Measurements from ENCODE around the gene FLT1.
A peak's percentile ranks its signal among the peaks of the same experiment; 100 is the strongest.

FLT1 gene

GRCh38 chr13:28452755-28453154 lies 42.2 kb downstream of the FLT1 start:
- DNase-seq = no peak

GRCh38 chr13:28451482-28452217 lies 43.3 kb downstream of the FLT1 start:
- DNase-seq = peak; percentile 30

DNA sequence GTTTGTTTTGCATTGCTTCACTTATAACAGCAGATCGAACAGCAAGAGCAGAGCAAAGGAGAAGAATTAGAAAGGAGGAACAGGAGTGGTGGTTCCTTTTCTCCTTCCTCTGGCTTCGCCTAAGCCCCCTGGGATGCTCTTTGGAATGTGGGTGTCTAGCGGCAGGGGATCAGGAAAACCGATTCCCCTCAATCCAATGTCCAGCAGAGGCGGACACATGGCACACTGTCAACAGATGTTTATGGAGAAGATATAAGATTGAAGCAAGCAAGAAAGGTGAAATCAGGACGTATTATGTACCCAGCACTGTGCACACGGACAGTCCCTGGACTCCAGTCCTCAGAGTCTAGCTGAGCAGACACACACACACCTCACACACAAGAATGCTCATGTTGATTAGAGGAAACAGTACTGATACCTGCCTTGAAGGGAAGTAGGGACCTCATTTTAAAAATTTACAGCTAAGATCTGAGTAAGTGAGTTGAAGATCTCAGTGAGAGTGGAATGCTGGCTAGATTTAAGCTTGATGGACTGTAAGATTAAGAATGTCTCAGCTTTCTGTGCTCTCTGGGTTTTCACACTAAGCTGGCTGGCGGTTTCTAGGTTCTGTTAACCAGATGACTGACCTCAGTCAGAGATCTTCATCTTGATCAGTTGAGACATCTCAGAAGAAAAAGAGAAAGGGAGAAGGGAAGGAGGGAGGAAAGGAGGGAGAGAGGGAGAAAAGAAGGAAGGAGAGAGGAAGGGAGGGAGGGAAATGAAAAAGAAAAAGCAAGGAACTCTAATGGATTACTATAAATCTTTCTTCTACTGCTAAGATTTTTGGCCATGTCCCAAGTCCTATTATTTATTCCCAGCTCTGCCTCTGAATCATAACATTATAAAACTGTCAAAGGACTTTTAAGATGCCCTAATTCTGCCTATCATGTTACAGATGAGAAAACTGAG lies 44.8 kb downstream of the FLT1 start:
- DNase-seq = no peak

GRCh38 chr13:28448651-28449358 lies 46.1 kb downstream of the FLT1 start:
- DNase-seq = no peak

- no peak for DNase-seq
Observed at GRCh38 chr13:28447989-28448388, 46.9 kb downstream of the FLT1 start.

DNA sequence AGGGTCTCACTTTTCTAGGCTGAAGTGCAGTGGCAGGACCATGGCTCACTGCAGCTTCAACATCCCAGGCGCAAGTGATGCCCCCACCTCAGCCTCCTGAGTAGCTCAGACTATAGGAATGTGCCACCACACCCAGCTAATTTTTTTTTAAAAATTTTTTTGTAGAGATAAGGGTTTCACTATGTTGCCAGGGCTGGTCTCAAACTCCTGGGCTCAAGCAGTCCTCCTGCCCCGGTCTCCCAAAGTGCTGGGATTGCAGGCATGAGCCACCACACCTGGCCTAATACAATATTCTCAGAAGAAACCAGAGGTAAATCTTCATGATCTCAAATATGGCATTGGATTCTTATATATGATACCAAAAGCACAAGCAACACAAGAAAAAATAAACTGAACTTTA lies 47.7 kb downstream of the FLT1 start:
- no peak for DNase-seq

GRCh38 chr13:28442839-28443238 lies 52.1 kb downstream of the FLT1 start:
- no peak for DNase-seq

DNA sequence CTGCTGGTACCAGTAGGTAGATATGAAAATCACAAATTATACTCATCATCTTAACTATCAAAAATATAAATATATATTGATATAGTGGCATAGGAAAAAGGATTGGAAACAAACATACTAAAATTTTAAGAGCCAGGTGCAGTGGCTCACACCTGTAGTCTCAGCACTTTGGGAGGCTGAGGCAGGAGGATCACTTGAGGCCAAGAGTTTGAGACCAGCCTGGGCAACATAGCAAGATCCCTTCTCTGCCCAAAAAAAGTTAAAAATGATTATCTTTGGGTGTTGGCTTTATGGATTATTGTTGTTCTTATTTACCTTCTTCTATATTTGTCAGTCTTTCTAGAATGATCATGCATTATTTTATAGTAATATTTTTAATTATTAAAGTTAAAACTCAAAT lies 53.4 kb downstream of the FLT1 start:
- no peak for DNase-seq

DNA sequence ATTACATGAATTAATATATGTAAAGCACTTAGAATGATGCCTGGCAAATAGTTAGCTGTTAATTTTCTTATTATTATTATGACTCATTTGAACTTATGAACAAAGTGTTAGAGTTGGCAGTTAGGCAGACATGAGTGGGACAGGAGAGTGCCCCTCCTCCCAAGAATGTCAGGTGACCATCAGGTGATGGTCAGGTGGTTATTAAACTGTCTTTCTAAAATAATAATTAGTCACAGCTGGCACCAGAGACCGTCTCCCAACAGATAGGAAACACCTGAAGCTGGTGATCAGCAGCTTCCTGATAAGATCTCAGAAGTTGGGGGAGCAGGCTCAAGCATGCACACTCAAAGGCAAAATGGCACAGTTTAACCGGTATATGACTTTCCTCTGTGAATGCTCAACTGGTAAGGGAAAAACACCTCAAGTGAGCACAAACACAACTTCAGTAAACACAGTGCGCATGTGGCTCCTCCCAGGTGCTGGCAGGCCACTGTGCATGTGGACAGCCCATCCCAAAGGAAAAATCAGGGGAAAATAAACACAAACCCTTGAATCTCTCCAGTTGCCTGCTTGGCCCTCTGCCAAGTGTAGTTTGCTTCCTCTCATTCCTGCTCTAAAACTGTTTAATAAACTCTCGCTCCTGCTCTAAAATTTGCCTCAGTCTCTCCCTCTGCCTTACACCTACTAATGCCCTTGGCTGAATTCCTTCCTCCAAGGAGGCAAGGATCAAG lies 54.0 kb downstream of the FLT1 start:
- no peak for DNase-seq

DNA sequence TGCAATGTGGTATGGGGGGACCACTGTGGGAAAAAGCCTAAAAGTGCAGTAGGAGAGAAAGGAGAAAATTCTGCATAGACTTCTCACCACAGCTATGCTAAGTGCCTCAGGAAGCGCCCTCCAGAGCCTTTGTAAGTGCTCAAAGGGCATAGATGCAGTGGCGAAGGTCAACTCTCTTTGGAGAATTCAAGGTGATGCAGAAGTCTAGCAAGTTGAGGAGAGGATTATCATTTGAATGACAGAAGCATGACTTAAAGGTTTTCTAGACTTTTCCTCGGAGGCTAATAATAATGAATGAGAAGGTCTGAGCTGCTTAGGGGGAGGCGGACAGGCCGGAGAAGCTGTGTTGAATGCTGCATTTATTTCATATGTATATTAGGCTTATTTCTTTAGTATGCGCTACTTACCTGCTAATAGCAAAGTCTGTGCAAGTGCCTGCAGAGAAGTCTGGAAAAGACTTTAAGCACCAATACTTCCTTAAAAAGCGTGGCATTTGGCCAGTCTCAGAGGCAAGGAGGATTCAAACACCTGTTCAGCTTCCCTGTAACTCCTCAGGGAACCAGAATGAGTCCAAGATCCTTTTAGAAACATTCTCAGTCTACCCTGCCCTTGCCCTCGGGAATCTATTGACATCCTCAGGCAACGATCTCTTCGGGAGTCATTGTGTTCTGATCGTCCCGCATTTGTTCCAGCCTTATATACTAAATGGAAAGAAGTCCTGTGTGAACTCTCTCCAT lies 56.2 kb downstream of the FLT1 start:
- DNase-seq = no peak

GRCh38 chr13:28438067-28438466 lies 56.9 kb downstream of the FLT1 start:
- DNase-seq = no peak

- no peak for DNase-seq
Observed at GRCh38 chr13:28435917-28436316, 59.0 kb downstream of the FLT1 start.

DNA sequence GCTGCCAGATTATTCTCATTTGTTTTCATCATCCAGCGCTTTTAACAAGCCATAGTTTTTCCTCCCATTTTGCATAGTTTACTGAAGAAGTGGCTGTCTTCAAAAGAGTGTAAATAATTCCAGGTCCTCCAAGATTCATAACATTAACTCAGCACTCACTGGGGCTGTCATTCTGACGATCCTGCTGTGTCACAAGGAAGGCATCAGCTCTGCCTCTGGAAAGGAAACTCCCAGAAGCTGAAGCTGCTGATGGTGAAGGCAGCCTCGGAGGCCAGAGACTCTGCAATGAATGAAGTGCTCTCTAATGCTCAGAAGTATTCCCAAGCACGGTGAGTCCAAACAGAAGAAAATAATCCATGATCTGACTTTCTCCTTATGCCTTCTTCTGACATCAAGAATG lies 60.0 kb downstream of the FLT1 start:
- DNase-seq = no peak

GRCh38 chr13:28432816-28433560 lies 61.9 kb downstream of the FLT1 start:
- DNase-seq = no peak

GRCh38 chr13:28429685-28430290 lies 65.1 kb downstream of the FLT1 start:
- DNase-seq = no peak

DNA sequence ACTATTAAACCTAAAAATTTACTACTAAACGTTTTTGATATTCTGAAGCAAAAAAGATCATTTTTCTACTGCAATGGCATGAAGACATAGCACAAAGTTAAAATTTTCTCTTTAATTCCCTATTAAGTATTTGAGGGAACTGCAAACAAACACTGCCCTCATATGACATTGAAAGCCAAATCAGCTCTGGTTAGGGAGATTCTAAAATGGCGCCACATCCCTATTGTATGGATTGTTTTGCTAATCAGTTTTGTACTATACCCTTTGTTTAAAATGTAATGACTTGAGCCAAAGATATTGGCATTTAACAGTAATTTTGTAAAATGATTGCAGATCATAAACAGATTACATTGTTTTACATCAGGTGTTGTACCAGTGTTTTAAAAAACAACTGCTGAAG lies 65.8 kb downstream of the FLT1 start:
- DNase-seq = no peak

GRCh38 chr13:28426381-28426780 lies 68.5 kb downstream of the FLT1 start:
- DNase-seq = no peak

DNA sequence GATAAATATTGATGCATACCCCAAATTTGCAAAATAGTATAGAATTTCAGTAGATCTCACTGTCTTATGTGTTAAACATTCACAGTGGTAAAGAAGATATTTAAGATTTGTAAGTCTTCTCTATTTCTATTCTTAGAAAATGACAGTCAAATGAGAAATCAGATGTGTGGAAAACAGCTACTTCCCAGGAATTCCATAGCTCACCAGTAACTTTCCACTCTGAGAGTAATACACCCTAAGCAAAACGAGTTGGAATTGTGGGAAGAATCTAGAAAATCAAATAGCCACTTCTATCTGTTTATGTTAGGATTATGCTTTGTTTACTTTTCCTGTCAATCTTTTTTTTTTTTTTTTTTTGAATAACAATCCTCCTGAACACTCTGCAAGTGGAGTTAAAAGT lies 69.1 kb downstream of the FLT1 start:
- DNase-seq = no peak

GRCh38 chr13:28424541-28424940 lies 70.4 kb downstream of the FLT1 start:
- DNase-seq = no peak

GRCh38 chr13:28423010-28423409 lies 71.9 kb downstream of the FLT1 start:
- DNase-seq = peak; percentile 33

Data from right hindlimb (tissue), 1 donor.